KOPT-K1 (cell line): ENCODE results near the gene RGS17.

Source experiments
- H3K27ac ChIP-seq: fragments of 200-600 bp; sonication (generic); 2 replicates; pipeline ENCODE4 v1.5.1; 2016; ENCODE audit warnings: antibody characterized with exemption, mild to moderate bottlenecking, low read depth, low read length; ENCODE audit not compliant: poor library complexity, severe bottlenecking
- H3K36me3 ChIP-seq: fragments of 200-600 bp; sonication (generic); 2 replicates; pipeline ENCODE4 v1.5.1; 2017; ENCODE audit warnings: antibody characterized with exemption, mild to moderate bottlenecking, low read length, moderate library complexity; ENCODE audit not compliant: insufficient read depth
- H3K9me3 ChIP-seq: fragments of 200-600 bp; sonication (generic); 2 replicates; pipeline ENCODE4 v1.5.1; 2017; ENCODE audit warnings: antibody characterized with exemption, low read length, mild to moderate bottlenecking; ENCODE audit not compliant: insufficient read depth, poor library complexity, severe bottlenecking

Gene RGS17

DNA sequence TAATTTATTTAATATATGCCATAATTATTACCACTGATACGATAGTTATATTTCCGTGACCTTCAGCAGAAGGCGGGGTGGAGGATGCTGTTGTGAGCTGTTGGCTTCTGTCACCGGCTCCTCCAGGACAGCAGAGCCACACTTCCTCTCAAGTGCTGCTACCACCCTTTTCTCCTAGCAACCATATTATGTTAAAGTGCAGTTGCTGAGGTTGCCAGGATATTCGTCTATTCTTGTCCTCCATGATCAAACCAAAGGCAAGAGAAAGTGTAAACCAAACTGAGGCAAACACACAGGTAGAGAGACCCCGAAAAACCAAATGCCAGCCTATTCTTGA lies 27.8 kb downstream of the RGS17 start:
- no peak overlapping the region for H3K27ac ChIP-seq
- H3K9me3 ChIP-seq = no peaks in the 10 kb centered on the region
- no peaks in the 10 kb centered on the region for H3K36me3 ChIP-seq

DNA sequence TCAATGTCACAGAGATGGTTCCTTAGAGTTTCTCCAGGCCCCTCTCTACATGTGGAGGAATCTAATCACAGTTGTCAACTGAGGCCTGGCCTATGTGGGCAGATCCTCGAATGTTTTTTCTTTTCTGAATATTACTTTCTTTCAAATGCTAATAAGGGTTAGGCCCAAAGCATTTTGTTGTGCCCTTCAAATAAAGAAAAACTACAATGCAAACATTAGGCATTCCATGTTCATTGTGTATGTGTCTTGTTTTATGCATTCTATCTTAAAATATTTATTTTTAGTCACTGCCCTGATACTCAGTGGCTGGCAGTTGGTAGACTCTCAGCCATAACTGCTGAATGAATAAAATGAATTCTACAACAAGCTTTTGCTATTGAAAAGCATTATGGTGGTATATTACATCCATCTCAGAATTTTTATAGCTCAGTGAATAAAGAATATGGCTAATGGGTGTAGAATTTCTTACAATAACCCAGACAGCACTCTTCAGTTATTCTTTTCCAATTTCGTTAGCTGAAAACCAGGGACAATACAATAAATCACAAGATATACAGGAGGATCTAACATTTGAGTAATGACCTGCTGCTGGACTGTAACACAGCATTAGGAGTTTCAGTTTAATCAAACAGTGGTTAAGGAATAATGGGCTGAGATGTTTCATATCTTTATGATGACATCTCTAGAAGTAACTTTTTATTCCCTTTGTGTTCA lies 28.3 kb downstream of the RGS17 start:
- H3K27ac ChIP-seq = no peak overlapping the region
- H3K36me3 ChIP-seq = no peaks in the 10 kb centered on the region

DNA sequence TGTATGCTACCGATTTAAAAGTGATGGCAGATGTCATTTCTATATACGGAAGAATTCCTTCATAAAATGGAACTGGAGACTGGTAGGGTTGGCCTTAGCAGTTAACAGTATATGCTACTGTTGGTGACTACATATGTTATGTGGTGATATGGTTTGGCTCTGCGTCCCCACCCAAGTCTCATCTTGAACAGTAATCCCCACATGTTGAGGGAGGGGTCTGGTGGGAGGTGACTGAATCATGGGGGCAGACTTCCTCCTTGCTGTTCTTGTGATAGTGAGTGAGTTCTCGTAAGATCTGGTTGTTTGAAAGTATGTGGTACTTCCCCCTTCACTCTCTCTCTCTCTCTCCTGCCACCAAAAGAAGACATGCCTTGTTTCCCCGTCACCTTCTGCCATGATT lies 29.6 kb downstream of the RGS17 start:
- H3K36me3 ChIP-seq = no peaks in the 10 kb centered on the region
- no peak overlapping the region for H3K27ac ChIP-seq
- H3K9me3 ChIP-seq = no peaks in the 10 kb centered on the region

More for the DNA sequence above, 28.3 kb downstream of the RGS17 start:
- H3K9me3 ChIP-seq = no peaks in the 10 kb centered on the region

DNA sequence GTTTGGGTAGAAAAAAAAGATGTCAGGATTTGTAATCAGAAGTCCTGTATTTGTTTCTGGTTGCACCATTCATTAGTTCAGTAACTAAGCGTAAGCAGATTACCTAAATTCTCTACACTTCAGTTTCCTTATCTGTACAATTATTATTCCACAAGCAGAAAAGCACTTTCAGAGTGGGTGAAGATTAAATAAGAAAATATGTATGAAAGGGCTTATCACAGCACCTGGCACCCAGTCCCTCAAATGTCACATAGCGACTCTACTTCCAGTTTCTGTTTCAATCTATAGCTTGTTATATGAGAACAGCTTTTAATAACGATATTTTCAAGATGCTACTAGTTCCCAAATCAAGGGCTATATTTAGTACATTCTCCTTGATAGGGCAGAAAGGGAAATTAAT lies 31.4 kb downstream of the RGS17 start:
- H3K9me3 ChIP-seq = no peaks in the 10 kb centered on the region
- no peak overlapping the region for H3K27ac ChIP-seq
- H3K36me3 ChIP-seq = no peaks in the 10 kb centered on the region

DNA sequence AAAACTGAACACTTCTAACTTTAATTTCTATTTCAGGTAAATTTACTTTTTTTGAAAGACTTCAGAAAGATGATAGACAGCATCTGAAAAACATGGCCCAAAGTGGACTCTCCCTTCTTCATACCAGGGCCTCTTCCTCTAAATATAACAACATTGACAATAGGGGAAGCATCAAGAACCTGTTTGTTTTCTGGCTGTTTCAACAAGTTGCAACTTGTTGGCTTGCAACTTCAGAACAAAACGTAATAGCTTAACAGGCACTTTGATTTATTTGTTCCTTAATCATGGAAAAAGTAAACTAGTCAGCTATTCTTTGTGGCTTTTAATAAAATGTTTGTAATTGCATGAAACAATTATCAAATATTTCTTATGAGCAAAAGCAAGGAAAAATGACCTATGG lies 34.3 kb downstream of the RGS17 start:
- Histone ChIP-seq H3K27ac (no peak overlapping the region), H3K36me3 (no peaks in the 10 kb centered on the region), H3K9me3 (no peaks in the 10 kb centered on the region)

DNA sequence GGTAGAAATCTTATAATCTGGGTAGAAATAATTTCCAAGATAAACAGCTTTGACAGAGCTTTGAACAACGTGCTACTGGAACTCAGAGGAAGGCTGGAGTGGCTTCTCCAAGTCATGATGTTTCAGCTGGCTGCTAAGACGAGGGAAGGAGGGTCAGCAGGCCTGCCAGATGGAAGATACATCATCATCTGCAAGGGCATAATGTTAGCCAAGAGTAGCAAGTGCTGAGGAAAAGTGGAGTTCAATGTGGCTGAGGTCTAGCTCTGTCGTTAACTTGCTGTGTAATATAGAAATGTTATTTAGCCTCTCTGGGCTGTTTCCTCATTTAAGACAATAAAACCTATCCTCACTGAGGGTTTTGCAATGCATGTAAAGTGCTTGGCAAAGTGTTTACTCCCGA lies 35.1 kb downstream of the RGS17 start:
- H3K27ac ChIP-seq = no peak overlapping the region
- no peaks in the 10 kb centered on the region for H3K36me3 ChIP-seq
- no peaks in the 10 kb centered on the region for H3K9me3 ChIP-seq

DNA sequence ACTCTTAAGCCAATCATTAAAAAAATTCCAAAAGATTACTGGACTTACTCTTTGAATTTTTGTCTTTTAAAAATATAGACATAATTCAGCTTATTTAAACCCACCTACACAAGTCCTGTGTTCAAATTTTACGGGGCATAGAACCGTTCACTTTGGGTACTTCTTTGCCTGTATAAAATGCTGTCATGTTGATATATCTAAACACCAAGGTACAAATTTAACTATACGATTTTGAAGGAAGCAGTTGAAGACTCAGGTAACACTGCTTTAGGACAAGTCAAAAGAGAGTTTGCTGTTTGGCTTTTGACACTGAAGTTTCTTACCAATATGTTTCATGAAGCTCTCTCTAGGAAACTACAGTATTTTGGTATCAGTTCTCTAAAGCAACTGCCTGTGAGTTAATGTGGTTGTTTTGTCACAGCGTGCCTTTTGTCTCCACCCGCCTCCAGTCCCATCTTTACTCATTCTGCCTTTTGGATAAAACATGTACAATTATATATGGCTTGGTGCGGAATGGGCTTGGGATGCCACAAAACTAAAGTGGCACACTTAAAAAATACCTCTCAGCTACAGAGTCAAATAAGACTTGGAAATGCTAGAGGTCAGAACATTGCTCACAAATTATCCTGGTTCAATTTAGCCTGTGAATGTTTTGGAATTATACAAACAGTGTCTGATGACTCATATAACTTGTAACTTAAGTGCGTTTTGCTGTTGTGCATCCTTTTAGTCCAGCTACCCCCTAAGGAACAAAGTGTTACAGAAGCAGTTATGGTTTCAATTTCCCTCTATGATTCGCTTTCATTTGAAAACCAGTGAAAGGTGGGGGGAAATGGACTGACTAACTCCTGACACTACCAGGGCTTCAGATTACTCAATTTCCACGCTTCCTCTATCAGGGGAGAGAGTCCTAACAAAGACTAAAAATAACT lies 38.7 kb downstream of the RGS17 start:
- H3K9me3 ChIP-seq = no peaks in the 10 kb centered on the region
- no peak overlapping the region for H3K27ac ChIP-seq
- H3K36me3 ChIP-seq = no peaks in the 10 kb centered on the region

DNA sequence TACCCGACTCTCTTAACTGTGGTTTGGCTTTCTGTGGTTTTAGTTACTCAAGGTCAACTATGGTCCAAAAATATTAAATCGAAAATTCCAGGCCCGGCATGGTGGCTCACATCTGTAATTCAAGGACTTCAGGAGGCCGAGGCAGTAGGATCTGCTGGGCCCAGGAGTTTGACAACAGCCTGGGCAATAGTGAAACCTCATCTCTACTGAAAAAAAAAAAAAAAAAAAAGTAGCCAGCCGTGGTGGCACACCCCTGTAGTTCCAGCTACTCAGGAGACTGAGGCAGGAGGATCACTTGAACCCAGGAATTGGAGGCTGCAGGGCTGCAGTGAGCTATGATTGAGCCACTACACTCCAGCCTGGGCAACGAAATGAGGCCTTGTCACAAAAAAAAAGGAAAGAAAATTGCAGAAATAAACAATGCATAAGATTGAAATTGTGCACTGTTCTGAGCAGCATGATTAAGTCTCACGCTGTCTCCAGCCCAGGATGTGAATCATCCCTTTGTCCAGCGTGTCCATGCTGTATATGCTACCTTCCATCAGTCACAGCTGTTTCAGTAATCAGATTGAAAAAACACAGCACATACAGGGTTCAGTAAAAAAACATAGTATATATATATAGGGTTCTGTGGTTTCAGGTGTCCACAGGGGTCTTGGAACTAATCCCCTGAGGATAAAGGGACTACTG lies 40.7 kb downstream of the RGS17 start:
- H3K9me3 ChIP-seq = no peaks in the 10 kb centered on the region
- H3K36me3 ChIP-seq = no peaks in the 10 kb centered on the region
- H3K27ac ChIP-seq = no peak overlapping the region

DNA sequence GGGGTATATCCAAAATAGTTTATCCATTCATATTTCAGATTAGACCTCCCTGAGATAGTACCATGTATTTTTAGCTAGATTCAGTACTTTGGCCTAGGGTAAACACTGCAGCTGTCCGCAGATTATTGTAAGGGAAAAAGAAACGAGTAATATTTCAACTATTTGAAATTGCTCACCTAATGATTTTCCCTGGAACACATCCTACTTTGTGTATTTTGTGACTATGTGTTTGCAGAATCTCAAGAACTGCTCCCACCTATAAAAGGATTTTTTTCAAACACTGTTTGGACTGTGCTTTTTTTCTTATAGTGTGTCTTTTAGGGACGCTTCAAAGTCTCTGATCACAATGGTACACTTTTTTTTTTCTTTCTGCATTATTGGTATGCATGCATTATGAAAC lies 42.3 kb downstream of the RGS17 start:
- Histone ChIP-seq H3K27ac (no peak overlapping the region), H3K36me3 (no peaks in the 10 kb centered on the region)

DNA sequence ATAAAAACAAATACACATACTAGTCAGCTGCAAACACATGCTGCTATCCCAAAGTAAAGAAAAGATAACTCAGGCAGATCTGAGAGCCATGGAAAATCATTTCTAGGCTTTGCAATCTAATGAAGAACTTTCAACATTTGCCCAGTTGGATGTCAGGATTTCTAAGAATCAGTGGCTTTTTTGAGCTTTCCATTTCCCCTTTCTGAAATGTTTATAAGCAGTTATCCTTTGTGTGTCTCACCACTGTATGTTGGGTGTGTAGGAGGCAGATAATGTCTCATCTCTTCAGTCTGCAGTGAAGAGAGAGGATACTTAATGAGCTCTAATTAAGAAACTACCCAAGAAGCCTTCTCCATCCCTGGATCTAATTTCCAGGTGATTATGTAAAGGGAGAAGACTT lies 43.6 kb downstream of the RGS17 start:
- H3K36me3 ChIP-seq = no peaks in the 10 kb centered on the region
- H3K27ac ChIP-seq = no peak overlapping the region

More for the DNA sequence above, 42.3 kb downstream of the RGS17 start:
- no peaks in the 10 kb centered on the region for H3K9me3 ChIP-seq

DNA sequence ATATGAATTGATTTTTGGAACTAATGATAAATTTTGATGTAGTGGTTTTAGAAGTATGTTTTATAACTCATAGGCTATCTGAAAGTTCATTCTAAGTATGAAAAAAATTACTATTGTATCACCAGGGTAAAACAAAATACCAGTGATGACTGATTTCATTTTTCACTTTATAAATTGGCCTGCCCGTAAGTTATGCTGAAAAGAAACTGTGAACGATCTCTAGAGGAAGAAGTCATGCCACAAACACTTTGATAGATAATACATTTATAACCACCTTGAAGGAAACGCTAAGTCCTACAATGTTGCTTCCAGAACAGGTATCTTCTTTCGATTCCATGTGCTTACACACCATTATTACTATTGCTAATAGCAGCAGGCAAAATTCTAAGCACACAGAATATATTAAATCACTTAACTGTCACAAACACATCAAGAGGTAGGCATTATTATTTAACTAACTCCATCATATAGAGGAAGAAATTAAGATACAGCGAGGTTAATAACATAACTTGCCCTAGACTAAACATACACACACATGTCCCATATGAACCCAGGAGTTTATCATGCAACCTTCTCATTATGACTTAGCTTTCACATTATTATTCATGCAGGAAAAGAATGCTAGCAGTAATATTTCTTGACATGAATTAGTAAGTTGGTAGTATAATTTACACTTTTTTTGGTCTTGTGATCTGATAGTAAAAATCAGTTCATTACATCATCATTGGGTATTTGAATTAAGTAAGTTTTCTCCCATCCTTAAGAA lies 44.7 kb downstream of the RGS17 start:
- no peaks in the 10 kb centered on the region for H3K36me3 ChIP-seq
- H3K9me3 ChIP-seq = no peaks in the 10 kb centered on the region
- H3K27ac ChIP-seq = no peak overlapping the region

More for the DNA sequence above, 43.6 kb downstream of the RGS17 start:
- no peaks in the 10 kb centered on the region for H3K9me3 ChIP-seq

DNA sequence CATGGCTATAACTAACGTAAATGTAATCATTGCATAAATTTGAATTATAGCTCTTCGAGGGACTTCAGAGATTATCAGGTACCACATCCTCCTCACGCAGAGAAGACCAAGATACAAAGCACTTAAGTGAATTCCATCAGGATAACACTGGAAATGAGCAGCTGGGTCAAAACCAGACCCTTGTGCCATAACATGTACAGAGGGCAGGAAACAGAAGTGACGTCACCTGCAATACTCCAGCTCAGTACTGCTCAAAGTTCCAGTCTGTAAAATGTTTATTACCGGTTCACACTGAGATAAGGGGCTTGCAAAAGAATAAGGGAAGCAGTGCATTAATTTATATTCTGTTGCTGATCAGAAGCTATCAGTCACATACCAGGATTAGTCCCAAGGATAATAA lies 45.8 kb downstream of the RGS17 start:
- no peaks in the 10 kb centered on the region for H3K9me3 ChIP-seq
- no peaks in the 10 kb centered on the region for H3K36me3 ChIP-seq
- no peak overlapping the region for H3K27ac ChIP-seq

DNA sequence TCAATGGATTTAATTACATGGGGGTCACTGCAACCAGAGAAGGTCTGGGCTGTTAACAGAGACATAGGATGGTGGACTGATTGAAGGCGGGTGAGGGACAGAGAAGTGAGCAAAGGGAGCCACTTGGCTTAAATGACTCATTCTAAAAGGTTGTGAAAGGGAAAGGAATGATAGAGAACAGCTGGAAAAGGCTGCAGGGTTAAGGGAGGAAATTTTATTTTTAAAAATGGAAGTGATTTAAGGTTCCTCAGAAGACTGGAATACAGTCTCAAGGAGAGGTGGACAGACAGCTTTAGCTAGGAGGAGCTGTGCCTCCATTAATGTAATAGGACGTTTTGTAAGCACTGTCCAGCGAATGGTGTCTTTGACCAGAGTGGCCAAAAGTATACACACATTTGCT lies 46.7 kb downstream of the RGS17 start:
- Histone ChIP-seq H3K9me3 (no peaks in the 10 kb centered on the region), H3K36me3 (no peaks in the 10 kb centered on the region), H3K27ac (no peak overlapping the region)

DNA sequence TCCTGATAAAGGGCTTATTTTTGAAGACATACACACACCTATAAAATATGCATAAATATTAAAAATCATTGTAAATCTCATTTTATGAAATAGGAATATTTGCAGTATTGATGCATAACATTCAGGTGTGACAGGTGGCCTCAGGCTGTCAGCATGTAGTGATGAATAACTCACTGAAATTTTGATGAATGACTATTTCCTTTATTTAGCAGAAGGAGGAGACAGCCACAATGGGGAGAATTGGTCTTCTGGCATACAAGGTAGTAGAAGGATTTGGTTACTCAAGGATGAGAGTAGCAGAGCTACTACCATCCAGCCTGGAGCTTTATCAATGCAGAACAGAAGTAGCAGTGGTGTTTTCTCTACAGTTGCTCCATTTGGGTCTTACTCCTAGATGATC lies 47.2 kb downstream of the RGS17 start:
- Histone ChIP-seq H3K9me3 (no peaks in the 10 kb centered on the region), H3K36me3 (no peaks in the 10 kb centered on the region), H3K27ac (no peak overlapping the region)

DNA sequence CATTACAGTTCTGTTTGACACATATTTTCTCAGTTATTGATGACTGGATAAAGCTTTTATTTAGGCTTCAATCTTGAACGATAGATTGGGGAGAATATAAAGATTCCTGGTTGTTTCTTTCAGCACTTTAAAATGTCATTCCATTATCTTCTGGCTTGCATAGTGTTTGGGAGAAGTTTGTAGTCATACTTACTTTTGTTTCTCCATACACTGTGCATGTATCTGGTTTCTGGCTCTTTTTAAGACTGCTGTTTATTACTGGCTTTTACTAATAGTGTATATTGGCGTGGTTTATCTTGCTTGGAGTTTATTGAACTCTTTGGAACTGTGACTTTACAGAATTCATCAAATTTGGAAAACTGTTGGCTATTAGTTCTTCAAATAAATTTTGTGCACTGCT lies 49.2 kb downstream of the RGS17 start:
- H3K36me3 ChIP-seq = no peaks in the 10 kb centered on the region
- no peak overlapping the region for H3K27ac ChIP-seq
- H3K9me3 ChIP-seq = no peaks in the 10 kb centered on the region
